Brain microvascular endothelial cell (primary cell): ENCODE results near the gene C11orf86.

Experiments
- DNase-seq: peaks from one replicate; pipeline ENCODE4 v3.0.0-alpha.2; 2020
- H3K27ac ChIP-seq: fragments of 250-450 bp; sonication (Bioruptor Pico); 2 replicates; pipeline ENCODE4 v1.5.1; 2020; ENCODE audit warnings: mild to moderate bottlenecking, moderate library complexity
- H3K27me3 ChIP-seq: fragments of 250-450 bp; sonication (Bioruptor Pico); replicated peaks from 2 replicates; pipeline ENCODE4 v1.5.1; 2020; ENCODE audit warnings: mild to moderate bottlenecking
- H3K36me3 ChIP-seq: fragments of 250-450 bp; sonication (Bioruptor Pico); replicated peaks from 2 replicates; pipeline ENCODE4 v1.5.1; 2020; ENCODE audit warnings: mild to moderate bottlenecking
- H3K4me3 ChIP-seq: 2 replicates; pipeline ENCODE4 v1.5.1; 2011; ENCODE audit warnings: low read depth, mild to moderate bottlenecking, control low read depth, low read length, moderate library complexity
- CTCF ChIP-seq: IDR thresholded peaks from 2 replicates; pipeline ENCODE4 v1.5.1; 2011; ENCODE audit warnings: low read depth, mild to moderate bottlenecking, moderate library complexity, low read length, control low read depth, inconsistent platforms; ENCODE audit errors: missing control alignments
- in situ Hi-C: cut with HindIII; loops from 2 replicates; pipeline ENCODE4 v1.10.0; 2017; ENCODE audit warnings: low sequenced_read_pairs, low pct_ligation_motif_present

The C11orf86 gene

GRCh38 chr11:67022341-67022933 is 47.3 kb downstream of the C11orf86 start:
- Histone ChIP-seq H3K27me3 (no peaks in the 10 kb centered on the region), H3K4me3 (peak overlapping the region; percentile 45), H3K27ac (no peak overlapping the region), H3K36me3 (no peaks in the 10 kb centered on the region)
- peak; percentile 40 for DNase-seq
- no peak for TF ChIP-seq CTCF
- in situ Hi-C loops: no loop called here

GRCh38 chr11:67022961-67023956 is 48.2 kb downstream of the C11orf86 start, which contains the start of gene SYT12:
Gene SYT12, plus strand, starts transcription at chr11:67023134. Its CDS starts 7,011 bp downstream, at chr11:67030145.
- Histone ChIP-seq H3K4me3 (peak within 1 kb of the TSS; percentile 46), H3K36me3 (no peaks in the 10 kb centered on the region), H3K27ac (no peak within 1 kb of the TSS), H3K27me3 (no peaks in the 10 kb centered on the region)
- no peak for DNase-seq
- in situ Hi-C loops: no loop called here
- TF ChIP-seq CTCF: no peak

- Histone ChIP-seq H3K4me3 (peak overlapping the region; percentile 46), H3K27me3 (no peaks in the 10 kb centered on the region), H3K27ac (no peak overlapping the region), H3K36me3 (no peaks in the 10 kb centered on the region)
- in situ Hi-C loops: no loop called here
- no peak for DNase-seq
- TF ChIP-seq CTCF: no peak
These were observed 48.9 kb downstream of the C11orf86 start for GRCh38 chr11:67023957-67024353.

GRCh38 chr11:67024410-67024809 is 49.3 kb downstream of the C11orf86 start:
- in situ Hi-C loops: no loop called here
- H3K27ac ChIP-seq: no peak overlapping the region
- no peak for DNase-seq
- H3K4me3 ChIP-seq: no peak overlapping the region
- no peaks in the 10 kb centered on the region for H3K27me3 ChIP-seq
- H3K36me3 ChIP-seq: no peaks in the 10 kb centered on the region
- TF ChIP-seq CTCF: no peak

- Histone ChIP-seq H3K27ac (no peak overlapping the region), H3K27me3 (no peaks in the 10 kb centered on the region), H3K36me3 (no peaks in the 10 kb centered on the region), H3K4me3 (no peak overlapping the region)
- no peak for DNase-seq
- TF ChIP-seq CTCF: no peak
- in situ Hi-C loops: no loop called here
These were observed 49.9 kb downstream of the C11orf86 start for GRCh38 chr11:67024966-67025365.
